Colonic mucosa (tissue), 4 donors: ENCODE measurements around the gene SLC12A3. TPM values are rescaled to one million over a fixed set of nuclear protein-coding genes. Genes with fewer than 3 reads are reported as not detected.

Source experiments
- DNase-seq: peaks from one replicate; pipeline ENCODE4 v3.0.0-alpha.2; 2020
- H3K27ac ChIP-seq: fragments of 200-600 bp; one replicate; pipeline ENCODE4 v1.8.0; 2021
- H3K27me3 ChIP-seq: fragments of 200-600 bp; one replicate; pipeline ENCODE4 v1.8.0; 2021
- H3K36me3 ChIP-seq: fragments of 200-600 bp; one replicate; pipeline ENCODE4 v1.8.0; 2021
- H3K4me1 ChIP-seq: fragments of 200-600 bp; one replicate; pipeline ENCODE4 v1.8.0; 2021; ENCODE audit warnings: mild to moderate bottlenecking
- H3K4me3 ChIP-seq: fragments of 200-600 bp; one replicate; pipeline ENCODE4 v1.8.0; 2021
- H3K9ac ChIP-seq, 2 donors: one replicate each; pipeline ENCODE4 v1.7.0; 2013; ENCODE audit warnings: control low read depth in 2 of 2, low read depth in 2 of 2, low read length in 2 of 2
- H3K9me3 ChIP-seq: fragments of 200-600 bp; one replicate; pipeline ENCODE4 v1.8.0; 2021
- intact Hi-C: fragments of 100-400 bp; cut with DNase I; formaldehyde crosslinking; loops from one replicate; pipeline ENCODE4 v1.14.1; 2022
- total RNA-seq, 2 donors: library from RNA; stranded (reverse); fragmentation: NEBNext Ultra II Directional in 1 of 2; extraction: Animal tissue kit (Norgen Biotek cat#: 25700) in 1 of 2; gene quantifications; one replicate each; pipeline ENCODE4 v1.2.1, GENCODE V29; 2021
- TF ChIP-seq, protein P1 (sequence below): fragments of 200-600 bp; IDR thresholded peaks from one replicate; pipeline ENCODE4 v1.8.0; 2022; ENCODE audit warnings: antibody characterized with exemption, mild to moderate bottlenecking
- donor health status: healthy.
- donor health status: DM: no; HTN: no; CAD: no.
- donor health status: DM: no; HTN: no; CAD: no.

SLC12A3 gene
- total RNA-seq, 2 donors from 2014 or later: not detected

DNA sequence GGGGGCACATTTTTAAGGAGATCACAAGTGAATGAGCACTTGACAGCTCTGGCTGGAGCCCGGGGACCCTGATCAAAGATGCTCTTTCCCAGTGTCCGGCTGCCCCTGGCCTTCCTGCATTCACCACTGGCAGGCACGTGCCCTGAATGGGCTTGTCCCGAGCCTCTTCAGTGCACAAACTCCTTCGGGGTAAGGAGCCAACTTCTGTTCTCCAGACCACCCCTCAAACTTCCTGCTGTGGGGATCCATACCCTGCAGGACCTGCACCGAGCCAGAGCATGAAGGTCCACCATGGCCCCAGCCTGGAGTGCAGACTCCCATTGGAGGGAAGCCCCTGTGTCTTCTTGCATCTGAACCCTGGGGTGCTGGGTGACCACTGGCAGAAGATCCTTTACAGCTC is 9.8 kb upstream of the SLC12A3 start:
- intact Hi-C loops: no loop called here
- no peak for DNase-seq

DNA sequence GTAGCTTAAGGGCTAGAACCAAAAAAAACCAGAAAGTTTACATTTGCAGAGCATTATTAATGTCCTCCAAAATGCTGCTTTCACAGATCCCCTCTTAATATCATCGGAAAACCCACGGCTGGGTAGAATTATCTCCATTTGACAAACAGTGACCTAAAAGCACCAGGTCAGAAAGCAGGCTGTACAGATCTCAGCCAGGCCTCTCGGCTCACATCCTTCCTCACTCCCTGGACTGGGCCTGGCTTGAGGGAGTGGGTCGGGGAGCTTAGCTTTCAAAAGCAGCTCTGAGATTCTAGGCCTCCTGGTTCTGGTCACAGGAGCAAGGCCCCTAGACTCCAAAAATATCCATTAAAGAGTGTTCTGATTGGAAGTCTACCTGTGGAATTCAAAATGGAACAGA is 9.1 kb upstream of the SLC12A3 start:
- Histone ChIP-seq H3K4me3 (no peak overlapping the region), H3K36me3 (no peaks in the 10 kb centered on the region), H3K4me1 (no peaks in the 10 kb centered on the region), H3K27ac (no peak overlapping the region), H3K27me3 (no peaks in the 10 kb centered on the region), H3K9ac (no peak overlapping the region), H3K9me3 (no peaks in the 10 kb centered on the region)
- no peak for DNase-seq
- TF ChIP-seq, protein P1, sequence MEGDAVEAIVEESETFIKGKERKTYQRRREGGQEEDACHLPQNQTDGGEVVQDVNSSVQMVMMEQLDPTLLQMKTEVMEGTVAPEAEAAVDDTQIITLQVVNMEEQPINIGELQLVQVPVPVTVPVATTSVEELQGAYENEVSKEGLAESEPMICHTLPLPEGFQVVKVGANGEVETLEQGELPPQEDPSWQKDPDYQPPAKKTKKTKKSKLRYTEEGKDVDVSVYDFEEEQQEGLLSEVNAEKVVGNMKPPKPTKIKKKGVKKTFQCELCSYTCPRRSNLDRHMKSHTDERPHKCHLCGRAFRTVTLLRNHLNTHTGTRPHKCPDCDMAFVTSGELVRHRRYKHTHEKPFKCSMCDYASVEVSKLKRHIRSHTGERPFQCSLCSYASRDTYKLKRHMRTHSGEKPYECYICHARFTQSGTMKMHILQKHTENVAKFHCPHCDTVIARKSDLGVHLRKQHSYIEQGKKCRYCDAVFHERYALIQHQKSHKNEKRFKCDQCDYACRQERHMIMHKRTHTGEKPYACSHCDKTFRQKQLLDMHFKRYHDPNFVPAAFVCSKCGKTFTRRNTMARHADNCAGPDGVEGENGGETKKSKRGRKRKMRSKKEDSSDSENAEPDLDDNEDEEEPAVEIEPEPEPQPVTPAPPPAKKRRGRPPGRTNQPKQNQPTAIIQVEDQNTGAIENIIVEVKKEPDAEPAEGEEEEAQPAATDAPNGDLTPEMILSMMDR: no peak
- intact Hi-C loops: no loop called here

More for the DNA sequence above, 9.8 kb upstream of the SLC12A3 start:
- no peaks in the 10 kb centered on the region for H3K4me1 ChIP-seq
- H3K36me3 ChIP-seq: no peaks in the 10 kb centered on the region
- no peak overlapping the region for H3K4me3 ChIP-seq
- H3K9ac ChIP-seq: no peak overlapping the region
- no peaks in the 10 kb centered on the region for H3K9me3 ChIP-seq
- TF ChIP-seq, protein P1: no peak
- no peaks in the 10 kb centered on the region for H3K27me3 ChIP-seq
- H3K27ac ChIP-seq: no peak overlapping the region

DNA sequence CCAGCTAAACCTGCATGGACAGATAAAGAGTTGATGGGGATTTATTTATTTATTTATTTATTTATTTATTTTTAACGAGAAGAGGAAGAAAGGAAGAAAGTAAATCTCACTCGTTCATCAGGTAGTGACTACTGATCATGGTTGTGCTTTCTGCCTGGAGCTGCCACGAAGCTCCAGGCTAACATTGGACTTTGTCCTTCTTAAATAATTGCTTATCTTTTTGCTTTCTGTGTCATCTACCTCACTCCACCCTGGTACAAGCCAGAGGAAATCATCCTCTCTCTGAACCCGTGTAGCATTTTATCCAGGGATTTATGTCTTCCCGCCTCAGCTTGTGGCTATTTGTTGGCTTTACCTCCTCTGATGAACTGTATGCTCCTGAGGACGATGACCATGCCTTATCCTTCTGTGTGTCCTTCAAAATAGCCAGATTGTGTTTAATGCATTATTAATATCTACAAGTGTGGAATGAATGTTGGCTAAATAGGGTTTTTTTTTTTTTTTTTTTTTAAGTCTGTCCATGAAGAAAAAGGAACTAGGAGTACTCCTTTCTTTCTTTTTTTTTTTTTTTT is 8.0 kb upstream of the SLC12A3 start:
- Histone ChIP-seq H3K36me3 (no peaks in the 10 kb centered on the region), H3K9me3 (no peaks in the 10 kb centered on the region), H3K27me3 (no peaks in the 10 kb centered on the region), H3K4me3 (no peak overlapping the region), H3K27ac (no peak overlapping the region), H3K4me1 (no peaks in the 10 kb centered on the region), H3K9ac (no peak overlapping the region)
- no peak for DNase-seq
- TF ChIP-seq, protein P1: no peak
- intact Hi-C loops: no loop called here

DNA sequence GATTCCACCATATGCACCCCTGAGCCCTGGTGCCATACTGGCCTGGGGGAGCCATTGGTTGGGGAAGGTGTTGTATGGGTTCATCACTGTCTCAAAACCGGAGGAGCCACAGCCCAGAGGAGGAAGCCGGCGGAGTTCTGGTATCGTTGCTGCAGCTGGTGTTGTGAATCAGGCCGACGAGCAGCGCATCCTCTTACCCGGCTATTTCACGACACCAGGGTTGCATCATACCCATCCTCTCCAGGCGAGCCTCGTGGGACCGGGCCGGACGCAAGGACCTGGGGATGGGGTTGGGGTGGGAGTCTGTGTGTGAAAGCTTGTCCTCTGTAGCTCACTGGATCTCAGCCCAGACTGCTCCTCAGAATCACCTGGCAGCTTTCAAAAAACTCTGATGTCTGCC is 6.6 kb upstream of the SLC12A3 start:
- H3K9me3 ChIP-seq: no peaks in the 10 kb centered on the region
- intact Hi-C loops: no loop called here
- TF ChIP-seq, protein P1: no peak
- no peaks in the 10 kb centered on the region for H3K4me1 ChIP-seq
- H3K4me3 ChIP-seq: no peak overlapping the region
- no peak overlapping the region for H3K27ac ChIP-seq
- H3K36me3 ChIP-seq: no peaks in the 10 kb centered on the region
- H3K9ac ChIP-seq: no peak overlapping the region
- no peaks in the 10 kb centered on the region for H3K27me3 ChIP-seq
- DNase-seq: no peak

DNA sequence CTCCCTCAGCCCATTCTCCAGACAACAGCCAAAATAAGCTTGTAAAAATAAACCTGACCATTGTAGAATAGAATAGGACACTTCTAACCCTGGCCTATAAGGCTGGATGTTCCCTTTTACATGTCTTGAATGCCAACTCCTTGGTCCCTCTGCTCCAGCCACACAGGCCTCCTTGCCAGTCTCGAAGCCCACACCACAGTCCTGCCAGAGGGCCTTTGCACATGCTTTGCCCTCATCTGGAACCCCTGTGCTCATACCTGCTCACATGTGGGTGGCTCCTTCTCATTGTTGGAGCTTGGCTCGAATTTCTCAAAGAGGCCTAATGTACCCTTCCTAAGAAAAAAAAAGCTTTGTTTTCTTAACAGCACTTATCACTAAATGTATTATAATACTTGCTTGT is 5.4 kb upstream of the SLC12A3 start:
- Histone ChIP-seq H3K36me3 (no peaks in the 10 kb centered on the region), H3K9me3 (no peaks in the 10 kb centered on the region), H3K4me1 (no peaks in the 10 kb centered on the region), H3K27ac (no peak overlapping the region), H3K9ac (no peak overlapping the region), H3K27me3 (no peaks in the 10 kb centered on the region), H3K4me3 (no peak overlapping the region)
- intact Hi-C loops: loop anchor here (10.0 kb wide), 1 partner anchor 175 kb away; no protein-coding TSS in a partner anchor
- TF ChIP-seq, protein P1: no peak
- DNase-seq: no peak
